NK-92 (cell line): ENCODE results near the gene CD22.
"Not testable (repeated sequence)": the region's sequence is repeated elsewhere in the genome, so short reads cannot be mapped to it uniquely, and the experiment has no call there.

Source experiments
- DNase-seq: peaks from one replicate; lab custom pipeline; 2025; ENCODE audit not compliant: unreplicated experiment; lab: John Stamatoyannopoulos, UW

CD22 gene

DNA sequence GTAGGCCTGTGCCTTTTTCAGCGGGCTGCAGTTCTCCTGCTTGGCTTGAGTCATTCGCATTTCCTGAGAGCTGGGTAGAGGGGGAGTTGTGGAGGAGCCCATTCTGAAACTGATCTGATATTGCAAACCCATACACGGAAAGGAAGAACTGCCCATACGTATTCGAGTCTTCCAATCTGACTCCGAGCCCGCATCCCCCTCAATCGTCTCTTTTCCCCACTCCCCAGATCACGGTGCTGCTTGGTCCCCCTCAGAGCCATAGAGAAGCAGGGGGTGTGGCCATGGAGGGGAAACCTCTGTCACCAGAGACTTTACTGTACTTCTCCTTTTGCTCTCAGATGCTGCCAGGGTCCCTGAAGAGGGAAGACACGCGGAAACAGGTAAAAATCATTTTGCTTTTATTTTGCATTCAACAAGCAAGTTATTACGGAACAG, at the start of gene CD22:
Gene CD22 (plus strand): TSS at position 337 of the 435 bp plus-strand sequence. CDS start 2,854 bp downstream, outside the sequence.
- no peak for DNase-seq

GRCh38 chr19:35279374-35279773, 49.6 kb upstream of the CD22 start:
- no peak for DNase-seq

GRCh38 chr19:35279985-35280821, 48.8 kb upstream of the CD22 start:
- DNase-seq, result no peak

DNA sequence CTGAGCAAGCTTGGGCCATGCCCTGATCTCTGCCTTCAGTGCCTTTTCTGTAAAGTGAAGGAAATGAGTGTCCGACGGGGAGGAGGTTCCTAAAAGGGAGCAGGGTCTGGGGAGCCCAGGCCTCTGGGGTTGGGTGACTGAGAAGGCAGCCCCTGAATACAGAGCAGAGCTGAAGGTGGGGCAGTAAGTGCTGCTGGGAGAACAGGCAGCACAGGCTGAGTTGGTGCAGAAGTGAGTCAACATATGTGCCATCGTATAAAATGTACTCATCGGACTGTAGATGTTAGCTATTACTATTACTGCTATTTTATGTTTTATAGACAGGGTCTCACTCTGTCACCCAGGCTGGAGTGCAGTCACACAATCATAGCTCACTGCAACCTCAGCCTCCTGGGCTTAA, 47.7 kb upstream of the CD22 start:
- DNase-seq, result no peak

GRCh38 chr19:35284153-35285094, 44.6 kb upstream of the CD22 start:
- no peak for DNase-seq

- DNase-seq, result no peak
Measured at GRCh38 chr19:35285095-35285449, 43.9 kb upstream of the CD22 start.

DNA sequence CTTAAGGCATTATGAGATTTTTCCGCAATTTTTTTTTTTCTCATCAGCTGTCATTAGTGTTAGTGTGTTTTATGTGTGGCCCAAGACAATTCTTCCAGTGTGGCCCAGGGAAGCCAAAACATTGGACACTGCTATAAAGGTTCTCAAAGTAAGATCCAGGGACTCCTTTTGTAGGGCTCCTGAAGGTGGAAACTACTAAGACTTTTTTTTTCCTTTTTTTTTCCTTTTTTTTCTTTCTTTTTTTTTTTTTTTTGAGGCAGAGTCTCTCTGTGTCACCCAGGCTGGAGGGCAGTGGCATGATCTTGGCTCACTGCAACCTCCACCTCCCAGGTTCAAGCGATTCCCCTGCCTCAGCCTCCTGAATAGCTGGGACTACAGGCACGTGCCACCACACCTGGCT, 43.5 kb upstream of the CD22 start:
- DNase-seq, result not testable (repeated sequence)

DNA sequence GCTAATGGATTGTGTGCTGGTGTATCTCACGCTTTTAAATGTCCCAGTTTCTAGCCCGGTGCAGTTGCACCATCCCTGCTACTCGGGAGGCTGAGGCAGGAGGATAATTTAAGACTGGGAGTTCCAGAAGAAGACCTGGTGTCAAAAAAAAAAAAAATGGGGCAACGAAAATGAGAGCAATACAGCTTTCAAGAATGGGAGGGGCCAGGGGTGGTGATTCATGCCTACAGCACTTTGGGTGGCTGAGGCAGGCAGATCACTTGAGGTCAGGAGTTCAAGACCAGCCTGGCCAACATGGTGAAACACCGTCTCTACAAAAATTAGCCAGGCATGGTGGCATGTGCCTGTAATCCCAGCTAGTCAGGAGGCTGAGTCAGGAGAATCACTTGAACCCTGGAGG, 42.9 kb upstream of the CD22 start:
- DNase-seq, result not testable (repeated sequence)

- no peak for DNase-seq
Measured at GRCh38 chr19:35287713-35288112, 41.3 kb upstream of the CD22 start.

- DNase-seq, result no peak
Measured at GRCh38 chr19:35288331-35288730, 40.7 kb upstream of the CD22 start.

- DNase-seq, result no peak
Measured at GRCh38 chr19:35288906-35289305, 40.1 kb upstream of the CD22 start.

- DNase-seq, result no peak
Measured at GRCh38 chr19:35290381-35291127, 38.4 kb upstream of the CD22 start.

GRCh38 chr19:35291259-35291658, 37.7 kb upstream of the CD22 start:
- no peak for DNase-seq

DNA sequence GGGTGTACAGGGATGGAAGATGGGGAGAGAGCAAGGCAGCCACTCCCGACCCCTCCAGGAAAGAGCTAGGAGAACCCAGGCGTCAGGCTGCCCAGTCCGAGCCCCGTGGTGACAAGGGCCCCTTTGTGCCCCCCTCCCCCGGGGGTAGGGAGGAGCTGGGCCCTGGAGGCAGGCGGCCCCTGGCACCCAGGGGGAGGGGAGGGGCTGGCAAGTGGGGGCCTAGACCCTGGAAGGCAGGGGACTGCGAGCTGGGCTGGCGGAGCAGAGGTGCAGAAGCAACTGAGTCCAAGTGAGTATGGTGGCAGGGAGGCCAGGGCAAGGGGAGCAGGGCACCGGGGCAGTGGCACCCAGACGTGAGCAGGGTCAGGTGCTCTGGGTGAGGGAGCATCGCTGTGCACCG, 37.1 kb upstream of the CD22 start, which contains the start of gene MAG:
Gene MAG (plus strand): TSS at position 246 of the 400 bp plus-strand sequence. CDS start 3,248 bp downstream, outside the sequence.
- DNase-seq, result no peak

DNA sequence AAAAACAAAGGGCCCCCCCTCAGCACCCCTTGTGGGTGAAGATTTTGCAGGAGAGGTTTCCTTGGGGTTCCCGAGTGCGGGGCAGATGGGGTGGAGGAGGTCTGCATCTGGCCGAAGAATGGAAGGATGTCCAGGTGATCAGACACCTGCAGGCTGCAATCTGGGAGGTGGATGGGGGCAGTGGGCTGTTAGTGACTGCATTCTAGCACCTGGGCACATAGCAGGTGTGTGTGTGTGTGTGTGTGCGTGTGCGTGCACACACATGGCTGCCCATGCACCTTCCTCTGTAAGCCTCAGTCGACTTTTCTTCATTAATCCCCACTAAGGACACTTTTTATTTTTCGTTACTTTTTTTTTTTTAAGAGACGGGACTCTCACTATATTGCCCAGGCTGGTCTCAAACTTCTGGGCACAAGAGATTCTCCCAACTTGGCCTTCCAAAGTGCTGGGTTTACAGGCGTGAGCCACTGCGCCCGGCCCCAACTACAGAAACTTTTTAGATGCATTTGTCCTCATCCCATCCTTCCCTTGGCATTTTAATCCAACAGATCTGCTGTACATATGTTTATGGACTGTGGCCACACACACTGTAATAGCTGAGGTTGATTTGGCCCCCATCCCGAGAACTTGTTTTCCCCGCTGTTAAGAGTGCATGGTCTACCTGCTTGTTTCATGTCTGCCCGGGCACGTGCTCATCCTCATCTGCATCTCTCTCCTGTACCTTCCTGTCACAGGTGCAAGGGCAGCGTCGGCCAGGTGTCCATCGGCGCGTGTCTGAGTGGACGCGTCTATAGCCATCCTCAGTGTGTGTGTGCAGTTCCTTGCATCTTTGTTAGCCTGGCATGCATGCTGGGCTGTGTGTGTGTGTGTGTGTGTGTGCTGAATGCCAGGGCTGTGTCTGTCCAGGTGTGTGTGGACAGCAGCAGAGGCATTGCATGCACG, 36.3 kb upstream of the CD22 start:
- DNase-seq, result no peak

DNA sequence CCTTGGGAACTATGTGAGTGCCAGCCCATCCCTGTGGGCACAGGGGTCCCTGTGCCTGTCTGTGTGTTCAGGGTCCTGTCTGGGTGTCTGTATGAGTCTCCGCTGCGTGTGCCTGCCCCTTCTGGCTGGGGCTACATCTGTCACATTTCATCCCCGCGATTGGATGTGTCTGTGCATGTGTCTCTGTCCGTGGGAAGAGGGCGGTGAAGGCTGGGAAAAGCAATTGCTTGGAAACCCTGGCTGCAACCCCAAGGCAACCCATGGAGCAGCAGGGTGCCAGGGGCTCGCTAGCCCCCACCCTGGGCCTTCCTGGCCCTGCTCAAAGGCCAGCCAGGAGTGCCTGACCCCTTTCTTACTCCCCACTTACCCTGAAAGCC, 35.6 kb upstream of the CD22 start:
- DNase-seq, result no peak

DNA sequence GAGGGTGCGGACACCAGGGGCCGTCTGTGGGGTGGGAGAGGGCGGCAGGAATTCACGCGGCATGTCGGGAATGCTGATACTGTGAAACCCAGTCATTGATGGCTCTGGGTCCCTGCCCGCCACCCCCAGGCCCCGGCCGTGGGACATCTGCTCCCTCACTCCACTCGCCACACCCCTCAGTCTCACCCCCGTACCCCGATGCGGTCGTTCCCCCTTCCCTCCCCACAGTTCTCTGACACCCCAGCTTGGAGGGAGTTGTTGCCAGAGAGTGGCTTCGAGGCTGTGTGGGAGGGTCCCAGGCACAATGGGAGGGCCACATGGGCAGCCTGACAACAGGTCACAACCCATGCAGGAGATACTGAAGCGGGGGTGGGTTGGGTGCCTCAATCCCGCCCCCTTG, 35.2 kb upstream of the CD22 start:
- DNase-seq, result no peak

DNA sequence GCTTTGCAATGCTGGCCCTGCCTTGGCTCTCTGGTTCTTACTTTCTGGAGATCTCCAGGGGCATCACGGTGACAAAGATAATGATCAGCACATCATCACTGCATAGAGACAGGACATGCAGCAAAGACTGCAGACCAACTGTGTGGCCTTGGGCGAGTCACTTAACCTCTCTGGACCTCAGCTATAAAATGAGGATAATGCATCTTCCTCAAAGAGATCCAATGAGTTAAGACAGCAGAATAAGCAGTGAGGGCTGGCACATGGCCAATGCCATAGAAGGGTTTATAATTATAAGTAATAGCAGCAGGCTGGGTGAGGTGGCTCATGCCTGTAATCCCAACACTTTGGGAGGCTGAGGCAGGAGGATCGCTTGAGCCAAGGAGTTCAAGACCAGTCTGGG, 34.7 kb upstream of the CD22 start:
- DNase-seq, result no peak

- DNase-seq, result no peak
Measured at GRCh38 chr19:35294859-35295791, 33.9 kb upstream of the CD22 start.
